Parathyroid adenoma (tissue), 2 donors: ENCODE results near the gene ARAP3.
A peak's percentile ranks its signal among the peaks of the same experiment; 100 is the strongest.

Experiments
- H2AFZ ChIP-seq: fragments of 300-600 bp; sonication (generic); one replicate; pipeline ENCODE4 v1.7.0; 2017; ENCODE audit warnings: antibody characterized with exemption, mild to moderate bottlenecking
- H3K27ac ChIP-seq: fragments of 300-600 bp; sonication (generic); one replicate; pipeline ENCODE4 v1.7.0; 2017
- H3K27me3 ChIP-seq: fragments of 300-600 bp; sonication (generic); one replicate; pipeline ENCODE4 v1.7.0; 2017; ENCODE audit warnings: low read length; ENCODE audit not compliant: control insufficient read depth, insufficient read depth
- H3K36me3 ChIP-seq: fragments of 300-600 bp; sonication (generic); one replicate; pipeline ENCODE4 v1.7.0; 2017; ENCODE audit warnings: low read length; ENCODE audit not compliant: control insufficient read depth, insufficient read depth
- H3K4me1 ChIP-seq: fragments of 300-600 bp; sonication (generic); one replicate; pipeline ENCODE4 v1.7.0; 2017; ENCODE audit warnings: control low read depth
- H3K4me2 ChIP-seq: fragments of 300-600 bp; sonication (generic); one replicate; pipeline ENCODE4 v1.7.0; 2017; ENCODE audit warnings: low read length
- H3K4me3 ChIP-seq: fragments of 300-600 bp; sonication (generic); one replicate; pipeline ENCODE4 v1.7.0; 2017; ENCODE audit warnings: low read depth, low read length
- H3K79me2 ChIP-seq: fragments of 300-600 bp; sonication (generic); one replicate; pipeline ENCODE4 v1.7.0; 2017; ENCODE audit warnings: control low read depth
- H3K9ac ChIP-seq: fragments of 300-600 bp; sonication (generic); one replicate; pipeline ENCODE4 v1.7.0; 2017; ENCODE audit warnings: mild to moderate bottlenecking
- H3K9me3 ChIP-seq: fragments of 300-600 bp; sonication (generic); one replicate; pipeline ENCODE4 v1.7.0; 2017; ENCODE audit warnings: low read length; ENCODE audit not compliant: control insufficient read depth
- TF ChIP-seq, protein P1 (sequence below): fragments of 300-600 bp; sonication (generic); IDR thresholded peaks from one replicate; pipeline ENCODE4 v1.7.0; 2017; ENCODE audit warnings: antibody characterized with exemption, mild to moderate bottlenecking
- donor health status: primary hyperparathyroidism.

Gene ARAP3

DNA sequence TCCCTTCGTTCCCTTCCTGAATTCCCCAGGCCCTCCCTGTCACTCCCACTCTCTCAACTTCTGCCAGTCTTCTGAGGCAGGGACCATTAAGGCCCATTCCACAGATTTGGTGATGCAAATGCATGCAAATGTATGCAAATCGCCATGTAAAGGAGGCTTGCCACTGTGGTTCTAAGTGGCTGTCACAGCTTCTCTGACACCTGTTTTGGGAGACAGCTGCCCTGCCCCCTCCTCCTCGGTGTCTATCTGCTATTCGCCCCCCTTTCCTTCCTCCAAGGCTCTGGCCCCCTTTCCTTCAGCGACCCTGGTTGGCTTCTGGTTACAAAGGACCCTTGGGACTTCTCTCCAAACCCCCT lies 10.5 kb upstream of the ARAP3 start:
- Histone ChIP-seq H3K27me3 (no peaks in the 10 kb centered on the region), H3K9me3 (no peaks in the 10 kb centered on the region), H3K4me2 (peak overlapping the region; percentile 67), H3K4me1 (no peaks in the 10 kb centered on the region), H3K9ac (no peak overlapping the region), H3K36me3 (no peaks in the 10 kb centered on the region), H3K79me2 (no peaks in the 10 kb centered on the region), H3K4me3 (peak overlapping the region; percentile 49), H2AFZ (peak overlapping the region; percentile 71), H3K27ac (no peak overlapping the region)
- TF ChIP-seq, protein P1, sequence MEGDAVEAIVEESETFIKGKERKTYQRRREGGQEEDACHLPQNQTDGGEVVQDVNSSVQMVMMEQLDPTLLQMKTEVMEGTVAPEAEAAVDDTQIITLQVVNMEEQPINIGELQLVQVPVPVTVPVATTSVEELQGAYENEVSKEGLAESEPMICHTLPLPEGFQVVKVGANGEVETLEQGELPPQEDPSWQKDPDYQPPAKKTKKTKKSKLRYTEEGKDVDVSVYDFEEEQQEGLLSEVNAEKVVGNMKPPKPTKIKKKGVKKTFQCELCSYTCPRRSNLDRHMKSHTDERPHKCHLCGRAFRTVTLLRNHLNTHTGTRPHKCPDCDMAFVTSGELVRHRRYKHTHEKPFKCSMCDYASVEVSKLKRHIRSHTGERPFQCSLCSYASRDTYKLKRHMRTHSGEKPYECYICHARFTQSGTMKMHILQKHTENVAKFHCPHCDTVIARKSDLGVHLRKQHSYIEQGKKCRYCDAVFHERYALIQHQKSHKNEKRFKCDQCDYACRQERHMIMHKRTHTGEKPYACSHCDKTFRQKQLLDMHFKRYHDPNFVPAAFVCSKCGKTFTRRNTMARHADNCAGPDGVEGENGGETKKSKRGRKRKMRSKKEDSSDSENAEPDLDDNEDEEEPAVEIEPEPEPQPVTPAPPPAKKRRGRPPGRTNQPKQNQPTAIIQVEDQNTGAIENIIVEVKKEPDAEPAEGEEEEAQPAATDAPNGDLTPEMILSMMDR: no peak

GRCh38 chr5:141691867-141692532 lies 10.0 kb upstream of the ARAP3 start:
- H3K27me3 ChIP-seq: no peaks in the 10 kb centered on the region
- peak overlapping the region; percentile 71 for H2AFZ ChIP-seq
- H3K4me3 ChIP-seq: peak overlapping the region; percentile 49
- H3K27ac ChIP-seq: no peak overlapping the region
- H3K9me3 ChIP-seq: no peaks in the 10 kb centered on the region
- no peaks in the 10 kb centered on the region for H3K36me3 ChIP-seq
- H3K79me2 ChIP-seq: no peaks in the 10 kb centered on the region
- TF ChIP-seq, protein P1: peak; percentile 100
- no peak overlapping the region for H3K9ac ChIP-seq
- H3K4me2 ChIP-seq: peak overlapping the region; percentile 67
- H3K4me1 ChIP-seq: no peaks in the 10 kb centered on the region

- Histone ChIP-seq H3K4me2 (no peak overlapping the region), H3K4me1 (no peaks in the 10 kb centered on the region), H2AFZ (no peak overlapping the region), H3K79me2 (no peaks in the 10 kb centered on the region), H3K27me3 (no peaks in the 10 kb centered on the region), H3K36me3 (no peaks in the 10 kb centered on the region), H3K9ac (no peak overlapping the region), H3K27ac (no peak overlapping the region), H3K4me3 (no peak overlapping the region), H3K9me3 (no peaks in the 10 kb centered on the region)
- TF ChIP-seq, protein P1: no peak
Observed at GRCh38 chr5:141691286-141691866, 9.3 kb upstream of the ARAP3 start.

GRCh38 chr5:141686648-141687416 lies 4.8 kb upstream of the ARAP3 start:
- Histone ChIP-seq H3K4me1 (peaks cover 3% of the 10 kb centered on the region), H3K4me2 (no peak overlapping the region), H3K27me3 (no peaks in the 10 kb centered on the region), H3K27ac (no peak overlapping the region), H3K36me3 (no peaks in the 10 kb centered on the region), H3K9me3 (no peaks in the 10 kb centered on the region), H3K79me2 (no peaks in the 10 kb centered on the region), H3K4me3 (no peak overlapping the region), H2AFZ (no peak overlapping the region), H3K9ac (no peak overlapping the region)
- TF ChIP-seq, protein P1: no peak
